Measurements from ENCODE around the gene MAEL. TPM values are rescaled to one million over a fixed set of nuclear protein-coding genes. Genes with fewer than 3 reads are reported as not detected.
"Not testable (repeated sequence)": the region's sequence is repeated elsewhere in the genome, so short reads cannot be mapped to it uniquely, and the experiment has no call there.

MAEL gene
- polyA plus RNA-seq, 1 of the 3 experiments (the other 2 are of a cell fraction) = not detected

DNA sequence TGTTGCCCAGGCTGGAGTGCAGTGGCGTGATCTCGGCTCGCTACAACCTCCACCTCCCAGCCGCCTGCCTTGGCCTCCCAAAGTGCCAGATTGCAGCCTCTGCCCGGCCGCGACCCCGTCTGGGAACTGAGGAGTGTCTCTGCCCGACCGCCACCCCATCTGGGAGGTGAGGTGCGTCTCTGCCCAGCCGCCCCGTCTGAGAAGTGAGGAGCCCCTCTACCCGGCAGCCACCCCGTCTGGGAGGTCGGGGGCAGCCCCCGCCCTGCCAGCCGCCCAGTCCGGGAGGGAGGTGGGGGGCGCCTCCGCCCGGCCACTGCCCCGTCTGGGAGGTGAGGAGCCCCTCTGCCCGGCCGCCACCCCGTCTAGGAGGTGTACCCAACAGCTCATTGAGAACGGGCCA, 40.5 kb downstream of the MAEL start:
- H3K4me2 ChIP-seq; H3K4me1 ChIP-seq (ENCODE audit: control insufficient read depth in 1 of 2, insufficient read depth in 2 of 2, low read depth in 1 of 2, low read length in 1 of 2); H3K9ac ChIP-seq; H3K27ac ChIP-seq (ENCODE audit: low read depth in 2 of 2, low read length in 1 of 2); H3K27me3 ChIP-seq (ENCODE audit: insufficient read depth); H3F3A ChIP-seq (replicated peaks; ENCODE audit: insufficient read depth); H3K9me2 ChIP-seq; H4K20me1 ChIP-seq (ENCODE audit: insufficient read depth); POLR2A ChIA-PET; H3K79me2 ChIP-seq (ENCODE audit: insufficient read depth); DNase-seq; H3K36me3 ChIP-seq (replicated peaks in 1 of 2; ENCODE audit: control insufficient read depth in 1 of 2, insufficient read depth in 2 of 2, low read length in 1 of 2); H2AFZ ChIP-seq (ENCODE audit: low read depth); H3K9me3 ChIP-seq; H3K4me3 ChIP-seq (ENCODE audit: low read depth in 2 of 2, low read length in 1 of 2): not testable (repeated sequence)
- WGBS (ENCODE audit: low lambda C conversion rate) = 49% methylated on average over 14 of the region's 27 CpGs
- CTCF ChIA-PET = interaction anchor here (1.4 kb wide), 1 partner anchor 14 kb away, joined by 4 read pairs; no protein-coding TSS in a partner anchor

DNA sequence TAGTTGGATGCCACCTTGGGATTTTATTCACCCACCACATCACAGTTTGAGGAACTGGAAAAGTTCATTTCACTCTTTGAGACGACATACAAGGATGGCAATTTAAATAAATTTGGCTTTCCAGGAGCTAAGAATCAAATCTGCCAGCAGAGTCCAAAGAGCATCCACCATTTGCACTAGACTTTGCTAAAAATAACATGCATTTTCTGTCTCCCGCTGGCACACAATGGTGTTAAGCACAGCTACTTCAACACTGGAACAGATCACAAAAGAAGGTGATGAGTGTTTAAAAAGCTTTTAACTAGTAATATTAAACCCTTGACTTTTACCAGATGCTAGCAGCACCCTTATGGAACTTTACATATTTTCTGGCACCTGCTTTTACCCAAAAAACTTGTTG, 44.6 kb downstream of the MAEL start:
- no peak overlapping the region for H3K4me2 ChIP-seq
- no peaks in the 10 kb centered on the region for H3K36me3 ChIP-seq (replicated peaks in 1 of 2; ENCODE audit: control insufficient read depth in 1 of 2, insufficient read depth in 2 of 2, low read length in 1 of 2)
- ChIA-PET CTCF (interaction anchor here (0.8 to 1.1 kb wide), 3 partner anchors 10 to 123 kb away, joined by 3 to 4 read pairs (median 3); no protein-coding TSS in a partner anchor), POLR2A (no interaction called here)
- H3K9ac ChIP-seq = no peak overlapping the region
- H3K79me2 ChIP-seq (ENCODE audit: insufficient read depth) = no peaks in the 10 kb centered on the region
- H3K9me3 ChIP-seq = no peaks in the 10 kb centered on the region
- H3K27me3 ChIP-seq (ENCODE audit: insufficient read depth) = no peaks in the 10 kb centered on the region
- WGBS (ENCODE audit: low lambda C conversion rate) = 14% methylated on average over 2 of the region's 2 CpGs
- no peak overlapping the region for H3K4me3 ChIP-seq (ENCODE audit: low read depth in 2 of 2, low read length in 1 of 2)
- no peaks in the 10 kb centered on the region for H3K4me1 ChIP-seq (ENCODE audit: control insufficient read depth in 1 of 2, insufficient read depth in 2 of 2, low read depth in 1 of 2, low read length in 1 of 2)
- TF ChIP-seq, protein P1, sequence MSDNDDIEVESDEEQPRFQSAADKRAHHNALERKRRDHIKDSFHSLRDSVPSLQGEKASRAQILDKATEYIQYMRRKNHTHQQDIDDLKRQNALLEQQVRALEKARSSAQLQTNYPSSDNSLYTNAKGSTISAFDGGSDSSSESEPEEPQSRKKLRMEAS (IDR thresholded peaks at IDR 0.05; ENCODE audit: low read depth) = no peak
- TF ChIP-seq, protein P2, sequence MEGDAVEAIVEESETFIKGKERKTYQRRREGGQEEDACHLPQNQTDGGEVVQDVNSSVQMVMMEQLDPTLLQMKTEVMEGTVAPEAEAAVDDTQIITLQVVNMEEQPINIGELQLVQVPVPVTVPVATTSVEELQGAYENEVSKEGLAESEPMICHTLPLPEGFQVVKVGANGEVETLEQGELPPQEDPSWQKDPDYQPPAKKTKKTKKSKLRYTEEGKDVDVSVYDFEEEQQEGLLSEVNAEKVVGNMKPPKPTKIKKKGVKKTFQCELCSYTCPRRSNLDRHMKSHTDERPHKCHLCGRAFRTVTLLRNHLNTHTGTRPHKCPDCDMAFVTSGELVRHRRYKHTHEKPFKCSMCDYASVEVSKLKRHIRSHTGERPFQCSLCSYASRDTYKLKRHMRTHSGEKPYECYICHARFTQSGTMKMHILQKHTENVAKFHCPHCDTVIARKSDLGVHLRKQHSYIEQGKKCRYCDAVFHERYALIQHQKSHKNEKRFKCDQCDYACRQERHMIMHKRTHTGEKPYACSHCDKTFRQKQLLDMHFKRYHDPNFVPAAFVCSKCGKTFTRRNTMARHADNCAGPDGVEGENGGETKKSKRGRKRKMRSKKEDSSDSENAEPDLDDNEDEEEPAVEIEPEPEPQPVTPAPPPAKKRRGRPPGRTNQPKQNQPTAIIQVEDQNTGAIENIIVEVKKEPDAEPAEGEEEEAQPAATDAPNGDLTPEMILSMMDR (IDR thresholded peaks at IDR 0.05) = no peak
- no peak for TF ChIP-seq MXI1 (IDR thresholded peaks at IDR 0.05; ENCODE audit: low read depth, low read length)
- TF ChIP-seq RFX5 (IDR thresholded peaks at IDR 0.05; ENCODE audit: low read length) = no peak
- no peak for TF ChIP-seq ELF1 (IDR thresholded peaks at IDR 0.05)
- TF ChIP-seq, protein P3, sequence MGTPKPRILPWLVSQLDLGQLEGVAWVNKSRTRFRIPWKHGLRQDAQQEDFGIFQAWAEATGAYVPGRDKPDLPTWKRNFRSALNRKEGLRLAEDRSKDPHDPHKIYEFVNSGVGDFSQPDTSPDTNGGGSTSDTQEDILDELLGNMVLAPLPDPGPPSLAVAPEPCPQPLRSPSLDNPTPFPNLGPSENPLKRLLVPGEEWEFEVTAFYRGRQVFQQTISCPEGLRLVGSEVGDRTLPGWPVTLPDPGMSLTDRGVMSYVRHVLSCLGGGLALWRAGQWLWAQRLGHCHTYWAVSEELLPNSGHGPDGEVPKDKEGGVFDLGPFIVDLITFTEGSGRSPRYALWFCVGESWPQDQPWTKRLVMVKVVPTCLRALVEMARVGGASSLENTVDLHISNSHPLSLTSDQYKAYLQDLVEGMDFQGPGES (IDR thresholded peaks at IDR 0.05; ENCODE audit: low read depth, low read length) = no peak
- TF ChIP-seq FOXJ3 (CRISPR knock-in tag; IDR thresholded peaks at IDR 0.05) = no peak
- TF ChIP-seq FOXM1 (IDR thresholded peaks at IDR 0.05; ENCODE audit: low read depth) = no peak
- TF ChIP-seq TAF1 (IDR thresholded peaks at IDR 0.05; ENCODE audit: borderline replicate concordance, low read depth, low read length) = no peak
- TF ChIP-seq RAD21 (IDR thresholded peaks at IDR 0.05; ENCODE audit: low read length) = no peak
- no peak for TF ChIP-seq FOSL2 (IDR thresholded peaks at IDR 0.05; ENCODE audit: borderline replicate concordance, low read depth)
- TF ChIP-seq, protein P4, sequence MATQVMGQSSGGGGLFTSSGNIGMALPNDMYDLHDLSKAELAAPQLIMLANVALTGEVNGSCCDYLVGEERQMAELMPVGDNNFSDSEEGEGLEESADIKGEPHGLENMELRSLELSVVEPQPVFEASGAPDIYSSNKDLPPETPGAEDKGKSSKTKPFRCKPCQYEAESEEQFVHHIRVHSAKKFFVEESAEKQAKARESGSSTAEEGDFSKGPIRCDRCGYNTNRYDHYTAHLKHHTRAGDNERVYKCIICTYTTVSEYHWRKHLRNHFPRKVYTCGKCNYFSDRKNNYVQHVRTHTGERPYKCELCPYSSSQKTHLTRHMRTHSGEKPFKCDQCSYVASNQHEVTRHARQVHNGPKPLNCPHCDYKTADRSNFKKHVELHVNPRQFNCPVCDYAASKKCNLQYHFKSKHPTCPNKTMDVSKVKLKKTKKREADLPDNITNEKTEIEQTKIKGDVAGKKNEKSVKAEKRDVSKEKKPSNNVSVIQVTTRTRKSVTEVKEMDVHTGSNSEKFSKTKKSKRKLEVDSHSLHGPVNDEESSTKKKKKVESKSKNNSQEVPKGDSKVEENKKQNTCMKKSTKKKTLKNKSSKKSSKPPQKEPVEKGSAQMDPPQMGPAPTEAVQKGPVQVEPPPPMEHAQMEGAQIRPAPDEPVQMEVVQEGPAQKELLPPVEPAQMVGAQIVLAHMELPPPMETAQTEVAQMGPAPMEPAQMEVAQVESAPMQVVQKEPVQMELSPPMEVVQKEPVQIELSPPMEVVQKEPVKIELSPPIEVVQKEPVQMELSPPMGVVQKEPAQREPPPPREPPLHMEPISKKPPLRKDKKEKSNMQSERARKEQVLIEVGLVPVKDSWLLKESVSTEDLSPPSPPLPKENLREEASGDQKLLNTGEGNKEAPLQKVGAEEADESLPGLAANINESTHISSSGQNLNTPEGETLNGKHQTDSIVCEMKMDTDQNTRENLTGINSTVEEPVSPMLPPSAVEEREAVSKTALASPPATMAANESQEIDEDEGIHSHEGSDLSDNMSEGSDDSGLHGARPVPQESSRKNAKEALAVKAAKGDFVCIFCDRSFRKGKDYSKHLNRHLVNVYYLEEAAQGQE (IDR thresholded peaks at IDR 0.05; ENCODE audit: low read depth, low read length) = no peak
- H3K27ac ChIP-seq (ENCODE audit: low read depth in 2 of 2, low read length in 1 of 2) = no peak overlapping the region
- H2AFZ ChIP-seq (ENCODE audit: low read depth) = no peak overlapping the region
- no peaks in the 10 kb centered on the region for H3F3A ChIP-seq (replicated peaks; ENCODE audit: insufficient read depth)
- no peak for DNase-seq
- H3K9me2 ChIP-seq = no peaks in the 10 kb centered on the region
- no peaks in the 10 kb centered on the region for H4K20me1 ChIP-seq (ENCODE audit: insufficient read depth)

Data from SK-N-SH (cell line).